Smooth muscle cell (in vitro differentiated cells): ENCODE data around the gene NPBWR2. TPM values are rescaled to one million over a fixed set of nuclear protein-coding genes. Genes with fewer than 3 reads are reported as not detected.

ENCODE experiments used
- DNase-seq: peaks from one replicate; lab custom pipeline; 2025; ENCODE audit not compliant: unreplicated experiment; lab: John Stamatoyannopoulos, UW
- H2AFZ ChIP-seq: fragments of 200-600 bp; sonication (generic); 2 replicates; pipeline ENCODE4 v1.6.0; 2016; ENCODE audit warnings: antibody characterized with exemption, low read depth, mild to moderate bottlenecking
- H3F3A ChIP-seq: fragments of 200-600 bp; sonication (generic); 2 replicates; pipeline ENCODE4 v1.6.0; 2017; ENCODE audit warnings: antibody characterized with exemption, low read depth
- H3K27ac ChIP-seq: fragments of 200-600 bp; sonication (generic); 2 replicates; pipeline ENCODE4 v1.5.1; 2016; ENCODE audit warnings: low read depth, mild to moderate bottlenecking
- H3K27me3 ChIP-seq: fragments of 200-600 bp; sonication (generic); 2 replicates; pipeline ENCODE4 v1.6.1; 2016; ENCODE audit warnings: low read depth, mild to moderate bottlenecking
- H3K36me3 ChIP-seq: fragments of 200-600 bp; sonication (generic); 2 replicates; pipeline ENCODE4 v1.5.1; 2016; ENCODE audit warnings: low read depth
- H3K4me1 ChIP-seq: fragments of 200-600 bp; sonication (generic); 2 replicates; pipeline ENCODE4 v1.5.1; 2016; ENCODE audit warnings: low read depth
- H3K4me2 ChIP-seq: fragments of 200-600 bp; sonication (generic); 2 replicates; pipeline ENCODE4 v1.6.0; 2016; ENCODE audit warnings: mild to moderate bottlenecking
- H3K4me3 ChIP-seq: fragments of 200-600 bp; sonication (generic); 2 replicates; pipeline ENCODE4 v1.5.1; 2016; ENCODE audit warnings: mild to moderate bottlenecking
- H3K79me2 ChIP-seq: fragments of 200-600 bp; sonication (generic); 2 replicates; pipeline ENCODE4 v1.6.0; 2016; ENCODE audit warnings: low read depth, mild to moderate bottlenecking
- H3K9ac ChIP-seq: fragments of 200-600 bp; sonication (generic); 2 replicates; pipeline ENCODE4 v1.6.0; 2016; ENCODE audit warnings: low read depth
- H3K9me3 ChIP-seq: fragments of 200-600 bp; sonication (generic); replicated peaks from 2 replicates; pipeline ENCODE4 v1.5.1; 2016; ENCODE audit warnings: low read depth
- H4K20me1 ChIP-seq: fragments of 200-600 bp; sonication (generic); 2 replicates; pipeline ENCODE4 v1.6.0; 2016; ENCODE audit warnings: low read depth
- CTCF ChIP-seq: fragments of 200-600 bp; sonication (generic); IDR thresholded peaks from 2 replicates; pipeline ENCODE4 v1.5.1; 2017; ENCODE audit warnings: borderline replicate concordance, mild to moderate bottlenecking, antibody characterized with exemption; ENCODE audit not compliant: insufficient read depth, poor library complexity, severe bottlenecking
- WGBS: methylation state at CpG from one replicate; pipeline ENCODE4 v1.1.7; 2016; ENCODE audit warnings: low lambda C conversion rate; 5-methylcytosine and 5-hydroxymethylcytosine counted together
- polyA plus RNA-seq: library from polyadenylated mRNA; unstranded; fragments of >200 nt; fragmentation: Nextera tagmentation; extraction: Ambion mirVana; gene quantifications from 2 replicates; pipeline ENCODE4 v1.2.1, GENCODE V29; 2016
- total RNA-seq: library from RNA; depleted of rRNA; stranded (reverse); fragments of >200 nt; gene quantifications from 2 replicates; pipeline ENCODE4 v1.2.3, GENCODE V29; 2014

Gene NPBWR2
- total and polyA plus RNA-seq, 2 experiments from 2014 or later = not detected

GRCh38 chr20:64100946-64101688 is 6.2 kb downstream of the NPBWR2 start:
- WGBS = 87% methylated on average over 9 of the region's 9 CpGs
- Histone ChIP-seq H3K4me1 (no peaks in the 10 kb centered on the region), H2AFZ (no peak overlapping the region), H3K27me3 (peaks cover 30% of the 10 kb centered on the region), H4K20me1 (no peaks in the 10 kb centered on the region), H3K27ac (no peak overlapping the region), H3K9ac (no peak overlapping the region), H3K79me2 (no peaks in the 10 kb centered on the region), H3F3A (no peaks in the 10 kb centered on the region), H3K4me3 (no peak overlapping the region), H3K9me3 (no peaks in the 10 kb centered on the region), H3K4me2 (no peak overlapping the region), H3K36me3 (no peaks in the 10 kb centered on the region)
- DNase-seq = no peak
- TF ChIP-seq CTCF = no peak

GRCh38 chr20:64100566-64100888 is 6.8 kb downstream of the NPBWR2 start:
- Histone ChIP-seq H3F3A (no peaks in the 10 kb centered on the region), H3K4me3 (no peak overlapping the region), H4K20me1 (no peaks in the 10 kb centered on the region), H3K9ac (no peak overlapping the region), H3K4me1 (no peaks in the 10 kb centered on the region), H3K9me3 (no peaks in the 10 kb centered on the region), H3K4me2 (no peak overlapping the region), H3K27ac (no peak overlapping the region), H2AFZ (no peak overlapping the region), H3K79me2 (no peaks in the 10 kb centered on the region), H3K27me3 (peaks cover 30% of the 10 kb centered on the region), H3K36me3 (no peaks in the 10 kb centered on the region)
- no peak for DNase-seq
- no peak for TF ChIP-seq CTCF
- WGBS = 69% methylated on average over 4 of the region's 4 CpGs

- Histone ChIP-seq H3K36me3 (no peaks in the 10 kb centered on the region), H3K9me3 (no peaks in the 10 kb centered on the region), H2AFZ (no peak overlapping the region), H4K20me1 (no peaks in the 10 kb centered on the region), H3K4me2 (no peak overlapping the region), H3K79me2 (no peaks in the 10 kb centered on the region), H3K27ac (no peak overlapping the region), H3F3A (no peaks in the 10 kb centered on the region), H3K27me3 (peaks cover 30% of the 10 kb centered on the region), H3K9ac (no peak overlapping the region), H3K4me1 (no peaks in the 10 kb centered on the region), H3K4me3 (no peak overlapping the region)
- 82% methylated on average over 14 of the region's 14 CpGs for WGBS
- DNase-seq = no peak
- TF ChIP-seq CTCF = no peak
Measured at GRCh38 chr20:64099880-64100565, 7.3 kb downstream of the NPBWR2 start.
